Measurements from ENCODE around the gene PRKG1.

GRCh38 chr10:51313773-51314478 lies 239.6 kb downstream of the PRKG1 start:
- TF ChIP-seq TAF1 (IDR thresholded peaks at IDR 0.05; ENCODE audit: low read depth, low read length), result no peak
- TF ChIP-seq POLR2A (IDR thresholded peaks at IDR 0.05; ENCODE audit: low read depth, low read length), result no peak
- TF ChIP-seq POLR2AphosphoS5 (IDR thresholded peaks at IDR 0.05; ENCODE audit: low read depth, low read length), result no peak
- no peak for TF ChIP-seq POU2F2 (IDR thresholded peaks at IDR 0.05; ENCODE audit: low read depth, low read length)

All from GM12891 (cell line).